Esophagus (tissue), 2 donors: Measurements from ENCODE around the gene FOS. TPM values are rescaled to one million over a fixed set of nuclear protein-coding genes. Genes with fewer than 3 reads are reported as not detected.
"Not testable (repeated sequence)": the region's sequence is repeated elsewhere in the genome, so short reads cannot be mapped to it uniquely, and the experiment has no call there.

Source experiments
- H3K27ac ChIP-seq, 2 donors: one replicate each; pipeline ENCODE4 v1.5.1; 2013; ENCODE audit warnings: low read depth in 2 of 2, mild to moderate bottlenecking in 2 of 2, inconsistent platforms in 1 of 2, low read length in 1 of 2, moderate library complexity in 1 of 2
- H3K27me3 ChIP-seq, 2 donors: one replicate each; pipeline ENCODE4 v1.6.1; 2013; ENCODE audit warnings: low read length in 2 of 2, control low read depth in 1 of 2, mild to moderate bottlenecking in 1 of 2; ENCODE audit not compliant: insufficient read depth in 2 of 2, control insufficient read depth in 1 of 2
- H3K36me3 ChIP-seq, 2 donors: one replicate each; pipeline ENCODE4 v1.6.1; 2013; ENCODE audit warnings: low read length in 1 of 2; ENCODE audit not compliant: control insufficient read depth in 2 of 2, insufficient read depth in 2 of 2
- H3K4me1 ChIP-seq, 2 donors: one replicate each; pipeline ENCODE4 v1.6.1; 2013; ENCODE audit warnings: low read length in 1 of 2; ENCODE audit not compliant: control insufficient read depth in 2 of 2, insufficient read depth in 2 of 2
- H3K4me3 ChIP-seq, 2 donors: one replicate each; pipeline ENCODE4 v1.5.1; 2013; ENCODE audit warnings: low read length in 2 of 2, mild to moderate bottlenecking in 2 of 2, low read depth in 1 of 2, moderate library complexity in 1 of 2
- H3K9me3 ChIP-seq, 2 donors: one replicate each; pipeline ENCODE4 v1.6.1; 2013; ENCODE audit warnings: mild to moderate bottlenecking in 2 of 2, low read depth in 1 of 2, low read length in 1 of 2, moderate library complexity in 1 of 2; ENCODE audit not compliant: control insufficient read depth in 2 of 2, insufficient read depth in 1 of 2
- WGBS, 2 donors: extraction: QIAGEN DNeasy Blood & Tissue Kit; methylation state at CpG; one replicate each; pipeline ENCODE4 v1.1.7; 2013; 5-methylcytosine and 5-hydroxymethylcytosine counted together
- polyA plus RNA-seq, 2 donors: library from polyadenylated mRNA; stranded (reverse); fragments of 200-250 nt; gene quantifications; one replicate each; pipeline ENCODE4 v1.2.3, GENCODE V29; 2013
- donor health status: healthy with polysubstance abuse.
- donor health status: Bipolar disorder and iron deficiency.

The FOS gene
- polyA plus RNA-seq, 2 donors = 99.5 to 102 TPM

DNA sequence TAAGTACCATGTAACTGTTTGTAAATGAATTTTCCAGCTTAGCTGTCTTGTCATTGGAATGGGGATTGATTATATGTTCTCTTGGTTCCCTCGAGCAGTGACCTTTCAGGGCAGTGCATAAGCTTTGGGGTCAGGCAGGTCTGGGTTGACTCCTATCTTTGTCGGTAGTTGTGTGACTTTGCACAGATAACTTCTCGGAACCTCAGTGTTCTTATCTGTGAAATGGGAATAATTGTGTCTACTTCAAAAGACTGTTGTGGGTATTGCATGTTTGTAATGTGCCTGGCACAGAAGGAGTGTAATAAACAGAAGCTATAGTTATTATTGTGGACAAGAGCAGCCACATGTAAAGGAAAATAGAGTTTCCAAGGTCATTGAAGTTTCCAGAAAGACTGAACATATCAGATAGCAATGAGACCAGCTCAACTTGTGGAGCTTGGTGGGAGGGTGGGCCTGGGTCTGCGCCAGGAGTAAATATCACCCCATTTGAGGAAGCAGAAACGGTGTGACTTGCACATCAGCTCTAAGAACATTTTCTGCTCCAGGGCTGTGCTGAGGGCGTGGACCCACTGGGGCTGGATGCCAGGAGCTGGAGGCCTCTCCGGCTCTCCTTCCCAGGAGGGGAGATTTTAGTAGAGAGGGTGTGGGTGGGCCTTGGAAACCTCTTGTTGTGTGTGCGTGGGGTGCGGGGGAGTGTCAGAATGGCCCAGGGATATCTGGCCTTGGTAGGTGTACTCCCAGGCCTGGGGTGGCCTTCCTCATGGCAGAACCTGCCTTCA is 19.7 kb downstream of the FOS start:
- Histone ChIP-seq H3K27me3 (no peaks in the 10 kb centered on the region), H3K9me3 (no peaks in the 10 kb centered on the region), H3K4me1 (peaks cover 3 to 5% of the 10 kb centered on the region in 2 donors), H3K27ac (peak overlapping the region; percentile 92 to 97), H3K36me3 (no peaks in the 10 kb centered on the region), H3K4me3 (no peak overlapping the region)
- 48 to 57% methylated on average over 8 to 9 of the region's 9 CpGs for WGBS, 2 donors

DNA sequence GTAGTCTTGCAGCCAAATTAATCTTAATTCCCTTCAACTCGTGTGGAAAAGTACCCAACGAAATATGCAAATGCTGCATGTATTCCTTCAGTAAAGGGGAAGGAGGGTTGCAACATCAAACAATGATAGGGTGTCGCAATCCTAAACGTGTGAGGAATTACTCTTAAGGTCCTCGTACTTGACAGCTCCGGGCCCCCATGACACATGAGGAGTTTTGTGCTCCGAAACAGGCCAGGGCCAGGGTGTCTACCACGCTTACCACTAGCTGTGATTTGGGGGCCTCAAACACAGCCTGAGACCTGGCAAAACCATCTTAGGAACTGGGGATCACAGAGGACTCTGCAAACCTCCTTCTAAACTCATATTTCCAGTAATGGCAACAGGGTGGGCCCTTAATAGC is 20.4 kb downstream of the FOS start:
- no peaks in the 10 kb centered on the region for H3K27me3 ChIP-seq
- WGBS, 2 donors = 42 to 43% methylated on average over 8 of the region's 8 CpGs
- H3K4me3 ChIP-seq = no peak overlapping the region
- H3K9me3 ChIP-seq = no peaks in the 10 kb centered on the region
- peak overlapping the region; percentile 92 to 97 for H3K27ac ChIP-seq
- no peaks in the 10 kb centered on the region for H3K36me3 ChIP-seq
- H3K4me1 ChIP-seq = peaks cover 3 to 5% of the 10 kb centered on the region in 2 donors

DNA sequence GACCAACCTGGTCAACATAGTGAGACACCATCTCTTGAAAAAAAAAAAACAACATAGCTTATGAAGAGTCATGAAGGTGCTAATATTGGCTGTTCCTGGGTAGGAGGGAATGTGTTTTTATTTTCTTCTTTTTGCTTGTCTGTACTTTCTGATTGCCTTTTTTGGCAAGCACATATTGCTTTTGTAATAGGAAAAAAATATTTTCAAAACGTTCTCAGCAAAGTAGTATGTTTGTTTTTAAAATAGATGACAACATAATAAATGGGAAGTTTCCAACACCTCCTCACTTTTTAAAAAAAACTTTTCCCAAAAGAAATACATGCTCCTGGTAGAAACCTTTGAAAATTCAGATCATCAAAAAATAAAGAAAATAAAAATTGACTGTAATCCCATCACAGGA is 20.9 kb downstream of the FOS start:
- Histone ChIP-seq H3K4me1 (peaks cover 3 to 5% of the 10 kb centered on the region in 2 donors), H3K4me3 (no peak overlapping the region), H3K27ac (peak overlapping the region; percentile 92 to 97), H3K36me3 (no peaks in the 10 kb centered on the region), H3K27me3 (no peaks in the 10 kb centered on the region), H3K9me3 (no peaks in the 10 kb centered on the region)
- 6 to 10% methylated on average over 1 of the region's 1 CpG for WGBS, 2 donors

DNA sequence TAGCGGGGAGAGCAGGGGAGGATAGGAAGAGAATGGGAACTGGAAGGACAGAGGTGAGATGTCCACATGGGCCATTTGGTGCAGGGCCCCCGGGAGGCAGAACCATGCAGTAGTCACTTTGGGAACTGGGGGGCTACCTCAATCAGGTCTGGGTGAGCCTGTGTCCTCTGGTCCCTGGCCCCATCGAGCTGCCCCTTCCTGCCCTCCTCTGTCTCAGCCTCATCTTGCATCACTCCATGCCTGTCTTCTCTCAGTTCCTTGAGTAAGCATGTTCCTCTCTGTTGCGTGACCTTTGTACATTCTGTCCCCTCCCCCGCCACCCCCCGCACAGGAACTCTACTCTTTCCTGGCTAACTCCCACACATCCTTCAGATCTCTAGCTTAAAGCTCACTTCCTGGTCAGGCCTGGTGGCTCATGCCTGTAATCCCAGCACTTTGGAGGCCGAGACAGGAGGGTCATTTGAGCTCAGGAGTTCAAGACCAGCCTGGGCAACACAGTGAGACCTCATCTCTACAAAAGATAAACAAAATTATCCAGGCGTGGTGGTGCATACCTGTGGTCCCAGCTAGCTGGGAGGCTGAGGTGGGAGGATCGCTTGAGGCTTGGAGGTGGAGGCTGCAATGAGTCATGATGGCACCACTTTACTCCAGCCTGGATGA is 23.2 kb downstream of the FOS start:
- 67 to 77% methylated on average over 9 of the region's 9 CpGs for WGBS, 2 donors
- H3K4me3 ChIP-seq = no peak overlapping the region
- no peaks in the 10 kb centered on the region for H3K36me3 ChIP-seq
- H3K27ac ChIP-seq = no peak overlapping the region
- peaks cover 0 to 2% of the 10 kb centered on the region in 2 donors for H3K4me1 ChIP-seq
- H3K9me3 ChIP-seq = no peaks in the 10 kb centered on the region
- H3K27me3 ChIP-seq = no peaks in the 10 kb centered on the region

DNA sequence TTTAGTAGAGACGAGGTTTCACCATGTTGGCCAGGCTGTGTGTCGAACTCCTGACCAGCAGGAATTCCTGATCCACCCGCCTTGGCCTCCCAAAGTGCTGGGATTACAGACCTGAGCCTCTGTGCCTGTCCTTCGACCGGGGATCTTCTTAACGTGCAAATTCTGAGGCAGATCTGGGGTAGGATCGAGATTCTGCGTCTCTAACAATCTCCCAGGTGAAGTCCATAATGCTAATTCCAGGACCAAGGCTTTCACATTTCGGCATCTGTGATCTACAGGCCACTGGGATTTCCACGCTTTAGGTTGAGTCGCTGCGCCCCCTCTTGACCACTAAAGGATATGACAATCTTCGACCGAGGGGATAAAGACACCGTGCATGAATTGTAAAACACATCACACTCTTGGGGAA is 24.8 kb downstream of the FOS start:
- Histone ChIP-seq H3K4me3 (no peak overlapping the region), H3K4me1 (peaks cover 0 to 2% of the 10 kb centered on the region in 2 donors), H3K9me3 (no peaks in the 10 kb centered on the region), H3K27me3 (no peaks in the 10 kb centered on the region), H3K36me3 (no peaks in the 10 kb centered on the region), H3K27ac (no peak overlapping the region)
- WGBS, 2 donors = 21 to 23% methylated on average over 15 of the region's 15 CpGs

DNA sequence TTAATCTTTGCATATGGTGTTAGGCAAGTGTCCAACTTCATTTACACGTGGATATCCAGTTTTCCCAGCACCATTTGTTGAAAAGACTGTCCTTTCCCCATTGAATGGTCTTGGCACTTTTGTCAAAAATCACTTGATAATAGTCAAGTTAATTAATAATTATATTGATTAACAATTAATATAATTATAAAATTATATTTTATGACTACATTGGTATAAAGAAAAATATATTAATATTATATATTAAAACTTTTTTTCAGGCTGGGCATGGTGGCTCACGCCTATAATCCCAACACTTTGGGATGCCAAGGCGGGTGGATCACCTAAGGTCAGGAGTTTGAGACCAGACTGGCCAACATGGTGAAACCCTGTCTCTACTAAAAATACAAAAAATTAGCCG is 27.8 kb downstream of the FOS start:
- H3K27ac ChIP-seq, H3K27me3 ChIP-seq, H3K4me3 ChIP-seq, H3K4me1 ChIP-seq, H3K36me3 ChIP-seq, H3K9me3 ChIP-seq: not testable (repeated sequence)
- 73 to 74% methylated on average over 4 of the region's 4 CpGs for WGBS, 2 donors

DNA sequence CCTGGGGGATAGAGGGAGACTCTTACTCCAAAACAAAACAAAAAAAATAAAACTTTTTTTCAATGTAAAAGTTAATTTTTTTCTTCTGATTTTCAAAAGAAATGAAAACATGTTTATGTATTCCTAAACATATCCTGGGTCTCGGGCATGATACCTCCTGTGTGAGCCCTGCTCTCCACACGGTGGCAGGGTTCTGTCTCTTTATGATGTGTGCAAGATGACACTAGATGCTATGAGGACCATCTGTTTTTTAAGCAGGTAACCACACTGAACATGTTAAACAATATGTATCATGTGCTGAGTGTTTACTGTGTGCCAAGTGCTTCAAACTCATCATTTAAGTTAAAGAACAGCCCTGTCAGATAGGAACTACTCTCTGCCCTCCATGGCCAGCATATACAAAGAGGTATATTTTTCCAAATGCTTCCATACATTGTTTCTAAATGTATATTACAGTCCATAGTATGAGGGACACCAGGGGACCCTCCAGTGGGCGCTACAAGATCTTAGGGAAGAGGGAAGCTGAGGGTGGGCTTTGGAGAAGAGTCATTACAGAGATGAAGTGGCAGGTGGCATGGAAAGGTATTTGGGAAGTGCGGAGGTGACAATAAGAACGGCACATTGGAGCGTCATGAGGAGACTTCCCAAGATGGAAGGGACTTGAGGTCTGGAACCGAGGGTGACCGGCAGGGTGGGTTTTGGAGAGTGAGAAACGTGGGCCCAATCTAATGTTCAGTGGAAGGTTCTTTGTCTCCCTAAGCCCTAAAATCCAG is 28.5 kb downstream of the FOS start:
- H3K36me3 ChIP-seq = no peaks in the 10 kb centered on the region
- no peaks in the 10 kb centered on the region for H3K9me3 ChIP-seq
- H3K27me3 ChIP-seq = no peaks in the 10 kb centered on the region
- no peak overlapping the region for H3K4me3 ChIP-seq
- H3K27ac ChIP-seq = no peak overlapping the region
- WGBS, 2 donors = 67 to 74% methylated on average over 9 of the region's 9 CpGs
- peaks cover 0 to 7% of the 10 kb centered on the region in 2 donors for H3K4me1 ChIP-seq

DNA sequence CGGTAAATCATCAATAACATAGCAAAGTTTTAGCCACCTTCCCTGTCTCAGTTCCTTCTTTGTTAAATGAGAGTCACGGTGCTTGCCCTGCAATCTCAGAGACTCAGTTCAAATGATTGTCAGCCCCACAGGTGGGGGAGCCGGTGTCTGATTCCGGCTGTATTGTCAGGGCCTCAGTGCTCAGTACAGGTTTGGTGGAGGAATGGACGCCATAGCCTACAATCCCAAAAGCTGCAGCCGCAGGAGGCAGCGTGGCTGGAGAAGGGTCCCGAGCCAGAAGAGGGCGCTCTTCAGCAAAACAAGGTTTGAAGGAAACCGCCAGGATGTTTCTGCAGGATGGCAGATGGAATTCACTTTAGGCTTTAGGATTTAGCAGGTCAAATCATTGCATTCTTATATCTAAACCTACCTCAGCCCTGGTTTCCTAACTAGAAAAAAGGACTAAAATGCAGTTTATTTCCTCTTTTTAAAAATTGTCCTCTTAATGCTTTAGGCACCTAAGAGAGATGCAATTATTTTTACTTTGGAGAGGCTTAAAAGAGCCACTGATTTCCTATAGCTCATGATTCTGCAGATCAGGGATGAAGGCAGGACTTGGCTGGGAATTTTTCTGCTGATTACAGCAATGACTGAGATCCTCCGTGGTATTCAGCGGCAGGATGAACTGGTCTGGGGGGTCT is 29.2 kb downstream of the FOS start:
- H3K9me3 ChIP-seq = no peaks in the 10 kb centered on the region
- H3K4me1 ChIP-seq = peaks cover 0 to 7% of the 10 kb centered on the region in 2 donors
- no peak overlapping the region for H3K4me3 ChIP-seq
- H3K27ac ChIP-seq = no peak overlapping the region
- H3K27me3 ChIP-seq = no peaks in the 10 kb centered on the region
- no peaks in the 10 kb centered on the region for H3K36me3 ChIP-seq
- WGBS, 2 donors = 17 to 18% methylated on average over 12 of the region's 12 CpGs

DNA sequence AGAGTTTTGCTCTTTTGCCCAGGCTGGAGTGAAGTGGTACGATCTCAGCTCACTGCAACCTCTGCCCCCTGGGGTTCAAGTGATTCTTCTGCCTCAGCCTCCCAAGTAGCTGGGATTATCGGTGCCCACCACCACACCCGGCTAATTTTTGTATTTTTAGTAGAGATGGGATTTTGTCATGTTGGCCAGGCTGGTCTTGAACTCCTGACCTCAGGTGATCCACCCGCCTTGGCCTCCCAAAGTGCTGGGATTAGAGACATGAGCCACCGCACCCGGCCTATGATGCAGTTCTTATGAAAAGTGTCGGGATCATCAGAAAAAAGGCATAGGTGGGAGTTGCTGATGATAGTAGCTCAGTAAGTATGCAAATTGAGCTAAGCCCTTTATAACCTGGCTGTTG is 30.4 kb downstream of the FOS start:
- not testable (repeated sequence) for H3K27me3 ChIP-seq, H3K36me3 ChIP-seq, H3K4me1 ChIP-seq, H3K9me3 ChIP-seq, H3K27ac ChIP-seq, H3K4me3 ChIP-seq
- WGBS, 2 donors = 89 to 90% methylated on average over 7 of the region's 7 CpGs
